Kasumi-1 (cell line): ENCODE results near the gene HNRNPA2B1.
A peak's percentile ranks its signal among the peaks of the same experiment; 100 is the strongest.

Experiments used
- DNase-seq, 2 experiments: peaks; one replicate each; lab custom pipeline; 2025; lab: John Stamatoyannopoulos, UW

HNRNPA2B1 gene

GRCh38 chr7:26200444-26201246 lies at the start of gene HNRNPA2B1:
HNRNPA2B1 (minus strand) TSS chr7:26200746; CDS start chr7:26200577, 169 bp downstream.
- DNase-seq = peak; percentile 100

GRCh38 chr7:26250239-26250638 lies 49.7 kb upstream of the HNRNPA2B1 start:
- no peak for DNase-seq

- DNase-seq = no peak
These were observed 44.6 kb upstream of the HNRNPA2B1 start for GRCh38 chr7:26245150-26245549.

- no peak for DNase-seq
These were observed 37.5 kb upstream of the HNRNPA2B1 start for GRCh38 chr7:26238032-26238431.

GRCh38 chr7:26237035-26237807 lies 36.7 kb upstream of the HNRNPA2B1 start:
- DNase-seq = no peak

GRCh38 chr7:26233902-26234511 lies 33.5 kb upstream of the HNRNPA2B1 start:
- DNase-seq = no peak

GRCh38 chr7:26227987-26228386 lies 27.4 kb upstream of the HNRNPA2B1 start:
- no peak for DNase-seq

GRCh38 chr7:26224359-26224758 lies 23.8 kb upstream of the HNRNPA2B1 start:
- no peak for DNase-seq

- no peak for DNase-seq
These were observed 15.5 kb upstream of the HNRNPA2B1 start for GRCh38 chr7:26216049-26216448.

- DNase-seq = peak; percentile 27 to 31
These were observed 13.4 kb upstream of the HNRNPA2B1 start for GRCh38 chr7:26213807-26214515.

GRCh38 chr7:26212921-26213718 lies 12.6 kb upstream of the HNRNPA2B1 start:
- DNase-seq = no peak

GRCh38 chr7:26208040-26208439 lies 7.5 kb upstream of the HNRNPA2B1 start:
- DNase-seq = no peak

- DNase-seq = peak in 1 of 2 experiments; percentile 69
These were observed 2.5 kb upstream of the HNRNPA2B1 start for GRCh38 chr7:26203016-26203415.

GRCh38 chr7:26202019-26202990 lies 1.8 kb upstream of the HNRNPA2B1 start:
- DNase-seq = peak; percentile 69 to 84

GRCh38 chr7:26201247-26202018 lies 887 bp upstream of the HNRNPA2B1 start, which contains the start of gene CBX3:
CBX3 (plus strand) TSS chr7:26201745; CDS start chr7:26202999, 1,254 bp downstream.
- DNase-seq = peak; percentile 96

GRCh38 chr7:26200038-26200443 lies 505 bp downstream of the HNRNPA2B1 start:
- peak; percentile 80 to 81 for DNase-seq

- peak; percentile 76 to 77 for DNase-seq
These were observed 1.1 kb downstream of the HNRNPA2B1 start for GRCh38 chr7:26199301-26200037.

GRCh38 chr7:26198781-26199169 lies 1.8 kb downstream of the HNRNPA2B1 start:
- DNase-seq = no peak
